Skin epidermis (tissue), 12 donors: Measurements from ENCODE around the gene LCE2B.

Source experiments
- H3K27ac ChIP-seq, 21 experiments: fragments of 200-600 bp; sonication (generic) in 11 of 21; one replicate each; pipeline ENCODE4 v1.5.0; 2020; ENCODE audit warnings: mild to moderate bottlenecking in 3 of 21, inconsistent platforms in 2 of 21, moderate library complexity in 2 of 21
- H3K4me3 ChIP-seq, 7 experiments: fragments of 200-600 bp; sonication (generic) in 2 of 7; one replicate each; pipeline ENCODE4 v1.5.0; 2020; ENCODE audit warnings: inconsistent platforms in 2 of 7, mild to moderate bottlenecking in 2 of 7, moderate library complexity in 1 of 7

LCE2B gene

DNA sequence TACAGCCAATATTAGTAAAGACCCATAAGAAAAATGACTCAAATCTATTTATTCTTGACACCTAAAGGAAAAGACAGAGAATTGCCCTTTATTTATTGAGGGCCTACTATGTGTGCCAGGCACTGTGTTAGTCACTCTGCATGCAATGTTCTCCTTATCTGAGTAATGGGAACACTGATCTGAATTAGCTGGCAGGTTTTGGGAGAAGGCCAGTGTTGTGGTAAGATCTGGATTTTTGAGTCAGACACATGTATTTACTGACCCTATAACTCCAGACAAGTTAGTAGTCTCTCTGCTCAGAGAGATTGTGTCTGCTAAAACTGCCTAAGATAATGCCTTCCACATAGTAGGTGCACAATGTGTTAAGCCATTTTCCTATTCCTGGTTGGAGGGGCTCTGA, 39.3 kb downstream of the LCE2B start:
- H3K27ac ChIP-seq, result no peak overlapping the region

DNA sequence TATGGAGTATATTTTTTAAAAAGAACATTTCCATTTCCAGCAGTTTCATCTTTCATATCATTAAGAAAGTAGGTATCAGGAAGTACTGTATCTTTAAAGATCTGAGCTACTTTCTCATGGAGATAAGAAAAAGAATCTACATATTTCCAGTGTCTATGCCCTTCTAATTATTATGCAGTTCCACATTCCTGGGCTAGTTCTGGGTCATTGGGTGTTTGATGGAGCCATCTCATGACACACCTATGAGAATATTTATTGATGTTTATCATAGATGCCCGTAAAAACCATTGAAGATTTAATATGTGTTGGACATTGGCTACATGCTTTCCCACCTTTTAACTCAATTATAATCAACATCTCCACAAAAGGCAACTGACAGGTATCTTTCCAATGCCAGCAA, 43.1 kb downstream of the LCE2B start:
- H3K4me3 ChIP-seq, result no peak overlapping the region
- no peak overlapping the region for H3K27ac ChIP-seq

More for the DNA sequence above, 39.3 kb downstream of the LCE2B start:
- no peak overlapping the region for H3K4me3 ChIP-seq

DNA sequence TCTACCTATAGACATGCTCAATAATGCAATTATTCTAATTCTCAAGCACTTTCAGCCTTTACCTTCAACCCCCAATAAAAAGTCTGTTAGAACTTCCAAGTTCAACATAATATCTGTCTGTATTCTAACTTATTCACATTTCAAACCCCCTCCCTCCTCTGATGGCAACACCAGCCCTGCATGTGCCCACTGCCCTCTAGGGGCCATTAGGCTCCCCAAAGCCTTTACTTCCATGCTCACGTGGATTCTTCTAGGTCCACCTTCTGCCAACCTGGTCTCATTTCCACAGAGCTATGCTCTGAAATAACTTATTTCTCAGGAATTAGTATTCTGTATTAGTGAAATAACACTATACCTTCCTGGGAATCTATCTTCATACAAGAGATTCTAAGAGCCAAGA, 49.7 kb downstream of the LCE2B start:
- Histone ChIP-seq H3K4me3 (no peak overlapping the region), H3K27ac (no peak overlapping the region)
